HG02938 (cell line): Measurements from ENCODE around the gene HYOU1.
"Not testable (repeated sequence)": the region's sequence is repeated elsewhere in the genome, so short reads cannot be mapped to it uniquely, and the experiment has no call there.

ENCODE experiments used
- ATAC-seq: cut with Tn5 transposase; IDR thresholded peaks from one replicate; pipeline ENCODE4 v1.9.1; 2021; ENCODE audit warnings: mild to moderate bottlenecking, moderate library complexity; ENCODE audit not compliant: unreplicated experiment

The HYOU1 gene

DNA sequence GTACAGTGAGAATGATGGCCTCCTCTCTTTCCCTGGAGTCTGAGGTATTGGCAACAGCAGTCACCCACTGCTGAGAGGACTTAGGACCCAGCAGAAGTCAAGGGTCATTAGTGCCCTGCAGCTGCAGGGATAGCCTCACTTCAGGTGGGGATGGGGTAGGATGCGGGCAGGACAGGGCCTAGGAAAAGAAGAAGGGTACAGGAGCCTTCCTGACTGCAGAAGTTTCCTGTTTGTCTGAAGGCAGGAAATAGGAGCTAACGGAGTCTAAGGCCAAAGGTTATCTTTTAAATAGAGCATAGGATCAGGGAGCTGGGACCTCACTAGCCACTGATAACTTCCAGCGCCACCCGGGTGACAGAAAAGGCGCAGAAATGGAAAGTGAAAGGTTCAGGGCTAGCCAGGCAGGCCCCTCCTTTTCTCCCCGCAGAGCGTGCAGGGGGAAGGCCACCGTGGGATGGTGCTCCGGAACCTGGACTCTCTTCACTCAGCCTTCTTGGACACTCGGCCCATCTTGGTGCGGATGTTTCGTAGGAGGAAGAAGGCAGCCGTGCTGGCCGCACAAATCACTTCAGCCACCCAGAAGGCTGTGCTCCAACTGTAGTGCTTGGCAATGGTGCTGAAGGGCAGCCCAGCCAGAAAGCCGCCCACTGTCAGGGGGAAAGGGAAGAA, 32.4 kb downstream of the HYOU1 start:
- no peak for ATAC-seq

DNA sequence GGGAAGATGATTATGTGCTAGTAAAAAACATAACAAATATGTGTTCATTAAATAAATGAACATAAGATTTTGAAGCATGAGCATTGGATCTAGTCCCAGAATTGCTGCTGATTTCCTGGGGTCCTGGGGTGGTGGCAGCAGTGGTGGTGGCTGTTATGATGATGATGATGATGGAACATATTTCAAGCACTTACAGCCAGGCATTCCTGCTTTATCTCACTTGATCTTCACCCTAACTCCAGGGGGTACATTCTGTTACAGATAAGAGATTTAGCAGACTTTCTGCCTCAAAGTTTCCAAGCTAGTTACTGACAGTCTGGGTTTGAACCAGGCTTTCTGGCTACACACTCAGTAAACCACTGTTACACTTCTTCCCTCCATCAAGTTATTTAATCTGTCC, 33.3 kb downstream of the HYOU1 start:
- ATAC-seq, result no peak

DNA sequence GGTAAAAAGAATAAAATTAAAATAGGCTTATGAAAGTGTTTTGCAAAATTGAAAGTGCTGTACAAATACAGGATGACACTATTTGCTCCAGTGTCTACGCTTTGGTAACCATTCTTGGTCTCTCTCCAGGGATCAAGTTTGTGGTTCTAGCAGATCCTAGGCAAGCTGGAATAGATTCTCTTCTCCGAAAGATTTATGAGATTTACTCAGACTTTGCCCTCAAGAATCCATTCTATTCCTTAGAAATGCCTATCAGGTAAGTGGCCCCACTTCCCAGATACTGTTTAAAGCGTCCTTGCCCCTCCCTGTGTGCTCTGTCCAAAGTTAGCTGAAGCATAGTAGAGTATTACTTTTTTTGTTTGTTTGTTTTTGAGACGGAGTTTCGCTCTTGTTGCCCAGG, 35.4 kb downstream of the HYOU1 start:
- no peak for ATAC-seq

DNA sequence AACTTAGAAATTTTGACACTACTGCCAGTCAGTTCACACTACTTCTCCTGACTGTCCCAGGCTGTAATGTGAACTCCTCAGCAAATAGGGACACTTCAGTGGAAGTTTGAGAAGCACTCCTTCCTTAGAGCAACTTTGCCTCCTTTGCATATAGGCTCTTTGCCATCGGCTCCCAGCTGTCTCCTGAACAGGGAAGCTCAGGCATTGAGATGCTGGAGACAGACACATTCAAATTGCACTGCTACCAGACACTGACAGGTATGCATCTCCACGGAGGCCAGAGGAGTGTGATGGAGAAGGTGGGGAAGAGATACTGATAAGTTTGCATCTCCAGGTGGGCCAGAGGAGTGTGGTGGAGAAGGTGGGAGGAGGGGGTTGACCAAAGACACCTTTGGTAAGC, 37.0 kb downstream of the HYOU1 start:
- ATAC-seq, result no peak

DNA sequence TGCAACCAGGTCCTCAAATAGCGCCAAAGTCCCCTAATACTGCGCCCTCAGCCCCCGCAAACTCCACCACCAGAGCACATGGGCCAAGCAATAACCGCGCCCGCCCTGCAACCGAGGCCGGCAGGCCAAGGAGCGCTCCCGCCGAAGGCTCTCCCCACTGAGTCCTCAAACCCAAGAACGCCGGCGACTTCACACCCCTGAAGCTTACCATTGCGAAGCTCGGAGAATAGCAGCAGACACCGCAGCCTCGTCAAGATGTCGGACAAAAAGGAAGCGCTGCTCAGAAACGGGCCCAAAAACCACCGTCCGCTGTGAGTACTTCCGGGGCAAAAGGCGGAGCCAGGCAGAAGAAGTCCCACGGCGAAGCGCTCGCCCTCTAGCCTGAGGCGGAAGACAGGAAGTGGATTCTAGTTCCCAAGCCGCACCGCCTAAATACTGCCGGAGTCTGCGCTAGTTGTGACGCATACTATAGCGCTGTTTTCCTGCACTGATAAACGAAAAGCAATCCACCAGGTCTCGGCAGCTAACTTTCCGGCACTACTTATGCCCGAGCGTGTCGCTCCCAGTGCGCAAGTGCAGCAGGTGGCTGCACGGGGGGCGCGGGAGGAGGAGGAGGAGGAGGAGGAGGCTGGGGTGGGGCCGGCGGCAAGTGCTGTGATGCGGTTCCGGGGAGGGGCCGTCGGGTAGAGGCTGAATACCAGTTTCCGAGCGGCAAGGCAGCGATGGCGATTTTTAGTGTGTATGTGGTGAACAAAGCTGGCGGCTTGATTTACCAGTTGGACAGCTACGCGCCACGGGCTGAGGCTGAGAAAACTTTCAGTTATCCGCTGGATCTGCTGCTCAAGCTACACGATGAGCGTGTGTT, 38.7 kb downstream of the HYOU1 start, which contains the start of the genes RPS25 and TRAPPC4:
Gene RPS25 (minus strand): TSS at position 270 of the 865 bp plus-strand sequence. CDS start 59 bp downstream, at position 211.
Gene TRAPPC4 (plus strand): TSS at position 693 of the 865 bp plus-strand sequence. CDS start 30 bp downstream, at position 723.
- ATAC-seq, result peak; percentile 90

DNA sequence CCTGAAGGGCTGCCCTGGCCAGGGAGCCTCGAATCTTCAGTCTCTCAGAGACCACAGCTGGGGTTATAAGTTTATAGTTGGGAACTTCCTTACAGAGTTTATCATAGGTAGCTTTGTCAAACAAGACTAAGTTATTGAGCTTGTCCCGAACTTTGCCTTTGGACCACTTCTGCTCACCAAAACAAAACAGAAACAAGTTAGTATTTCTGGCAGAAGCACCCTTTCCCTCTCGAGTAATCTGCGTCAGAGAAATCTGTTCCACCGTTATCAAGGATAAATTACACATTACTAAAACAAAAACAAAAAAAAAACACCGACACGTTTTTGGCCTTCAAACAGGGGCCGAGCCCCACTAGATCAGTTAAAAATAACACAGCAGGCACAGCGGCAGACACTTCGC, 39.6 kb downstream of the HYOU1 start:
- not testable (repeated sequence) for ATAC-seq

DNA sequence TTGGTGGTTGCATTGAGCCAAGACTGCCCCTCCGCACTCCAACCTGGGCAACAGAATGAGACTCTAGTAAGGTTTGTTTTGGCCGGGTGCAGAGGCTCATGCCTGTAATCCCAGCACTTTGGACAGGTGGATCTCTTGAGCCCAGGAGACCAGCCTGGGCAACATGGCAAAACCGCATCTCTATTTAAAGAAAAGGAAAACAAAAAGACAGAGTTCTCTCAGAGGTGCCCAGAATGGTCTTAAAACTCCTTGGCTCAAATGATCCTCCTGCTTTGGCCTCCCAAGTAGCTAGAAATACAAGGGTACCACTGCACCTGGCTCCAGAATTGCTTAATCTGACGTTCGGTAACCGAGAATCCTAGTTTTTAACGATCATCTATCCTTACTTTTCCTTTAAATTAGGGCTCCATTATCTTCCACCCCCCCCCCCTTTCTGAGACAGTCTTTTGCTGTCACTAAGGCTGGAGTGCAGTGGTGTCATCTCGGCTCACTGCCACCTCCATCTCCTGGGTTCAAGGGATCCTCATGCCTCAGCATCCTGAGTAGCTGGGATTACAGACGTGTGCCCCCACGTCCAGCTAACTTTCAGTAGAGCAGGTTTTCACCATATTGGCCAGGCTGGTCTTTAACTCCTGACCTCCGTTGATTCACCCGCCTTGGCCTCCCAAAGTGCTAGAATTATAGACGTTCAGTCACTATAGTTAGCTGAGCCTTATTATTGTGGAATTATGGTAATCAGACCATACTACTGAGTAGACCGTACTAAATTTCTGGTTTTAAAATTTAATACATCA, 40.6 kb downstream of the HYOU1 start:
- ATAC-seq, result no peak

DNA sequence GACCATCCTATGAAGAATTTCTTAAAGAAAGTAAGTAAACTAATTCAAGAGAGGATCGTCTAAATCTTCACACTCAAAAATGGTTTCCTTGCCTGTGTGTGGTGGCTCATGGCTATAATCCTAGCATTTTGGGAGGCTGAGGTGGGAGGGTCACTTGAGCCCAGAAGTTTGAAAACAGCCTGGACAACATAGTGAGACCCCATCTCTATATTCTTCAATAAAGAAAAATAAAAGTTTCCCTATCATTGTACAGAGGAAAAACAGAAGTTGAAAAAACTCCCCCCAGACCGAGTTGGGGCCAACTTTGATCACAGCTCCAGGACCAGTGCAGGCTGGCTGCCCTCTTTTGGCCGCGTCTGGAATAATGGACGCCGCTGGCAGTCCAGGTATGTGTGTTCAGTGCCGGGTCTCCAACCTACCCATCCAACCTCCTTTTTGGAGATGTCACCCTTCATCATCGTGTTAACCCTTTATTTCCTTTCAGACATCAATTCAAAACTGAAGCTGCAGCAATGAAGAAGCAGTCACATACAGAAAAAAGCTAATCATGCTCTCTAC, 41.9 kb downstream of the HYOU1 start:
- ATAC-seq, result no peak

DNA sequence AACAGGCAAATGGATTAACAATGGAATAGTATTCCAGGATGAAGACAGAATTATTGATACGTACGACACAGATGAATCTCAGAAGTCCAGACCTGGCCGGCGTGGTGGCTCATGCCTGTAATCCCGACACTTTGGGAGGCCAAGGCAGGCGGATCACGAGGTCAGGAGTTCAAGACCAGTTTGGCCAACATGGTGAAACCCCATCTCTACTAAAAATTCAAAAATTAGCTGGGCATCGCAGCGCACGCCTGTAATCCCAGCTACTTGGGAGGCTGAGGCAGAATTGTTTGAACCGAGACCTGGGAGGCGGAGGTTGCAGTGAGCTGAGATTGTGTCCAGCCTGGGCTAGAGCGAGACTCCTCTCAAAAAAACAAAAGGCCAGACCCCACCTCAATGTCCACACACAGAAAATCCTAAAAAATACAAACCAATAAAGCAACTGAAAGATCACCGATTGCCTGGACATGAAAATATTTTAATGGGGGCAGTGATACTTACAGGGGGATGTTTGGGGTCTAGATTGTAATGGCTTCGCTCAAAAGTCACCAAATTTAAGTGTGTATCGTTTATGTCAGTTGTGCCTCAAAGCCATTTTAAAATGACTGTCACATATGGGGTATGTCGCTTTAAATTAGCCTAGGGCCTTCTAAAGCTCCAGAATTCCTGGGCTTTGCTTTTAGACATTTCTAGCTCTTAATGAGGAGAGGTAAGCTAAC, 42.6 kb downstream of the HYOU1 start:
- ATAC-seq, result no peak

DNA sequence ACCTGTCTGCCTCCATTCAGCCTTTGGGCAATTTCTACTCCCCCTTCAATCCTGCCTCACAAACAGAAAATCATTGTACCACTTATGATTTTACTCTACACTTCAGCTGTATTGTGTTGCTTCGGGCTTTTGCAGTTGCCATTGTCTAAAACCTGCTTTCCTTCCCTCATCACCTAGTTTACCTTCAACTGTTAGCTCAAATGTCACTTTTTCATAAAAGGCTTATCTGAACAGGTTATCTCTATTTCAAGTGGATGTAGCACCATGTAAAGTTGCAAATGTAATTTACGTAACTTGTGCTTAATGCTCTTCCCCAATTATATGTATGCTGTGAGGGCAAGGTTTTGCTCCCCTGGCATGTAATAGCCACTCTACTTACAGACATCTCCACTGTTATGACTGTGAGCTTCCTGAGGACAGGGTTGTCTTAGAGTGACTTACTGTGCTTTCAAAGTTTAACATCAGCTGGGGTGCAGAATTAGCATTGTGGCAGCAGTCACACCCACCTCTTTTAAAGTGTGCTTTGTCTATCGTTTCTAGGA, 44.3 kb downstream of the HYOU1 start:
- no peak for ATAC-seq

DNA sequence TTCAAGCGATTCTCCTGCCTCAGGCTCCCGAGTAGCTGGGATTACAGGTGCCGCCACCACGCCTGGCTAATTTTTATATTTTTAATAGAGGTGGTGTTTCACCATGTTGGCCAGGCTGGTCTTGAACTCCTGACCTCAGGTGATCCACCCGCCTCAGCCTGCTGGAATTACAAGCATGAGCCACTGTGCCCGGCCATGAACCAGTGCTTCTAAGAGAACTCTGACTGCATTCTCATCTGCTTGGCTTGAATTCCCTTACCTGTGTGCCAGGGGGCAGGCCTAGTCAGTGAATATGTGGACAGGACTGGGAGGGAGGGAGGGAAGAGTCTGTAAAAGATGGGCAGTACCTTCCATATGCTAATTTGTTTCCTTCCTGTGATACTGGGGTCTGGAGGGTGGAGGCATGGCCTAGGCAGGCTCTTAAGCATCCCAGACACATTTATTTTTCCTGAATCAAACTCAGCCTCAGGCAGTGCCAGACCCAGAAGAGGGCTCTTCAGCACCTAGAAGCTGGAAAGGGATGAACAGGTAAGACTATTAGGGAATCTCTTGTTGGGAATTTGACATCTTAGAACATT, 45.4 kb downstream of the HYOU1 start:
- no peak for ATAC-seq

DNA sequence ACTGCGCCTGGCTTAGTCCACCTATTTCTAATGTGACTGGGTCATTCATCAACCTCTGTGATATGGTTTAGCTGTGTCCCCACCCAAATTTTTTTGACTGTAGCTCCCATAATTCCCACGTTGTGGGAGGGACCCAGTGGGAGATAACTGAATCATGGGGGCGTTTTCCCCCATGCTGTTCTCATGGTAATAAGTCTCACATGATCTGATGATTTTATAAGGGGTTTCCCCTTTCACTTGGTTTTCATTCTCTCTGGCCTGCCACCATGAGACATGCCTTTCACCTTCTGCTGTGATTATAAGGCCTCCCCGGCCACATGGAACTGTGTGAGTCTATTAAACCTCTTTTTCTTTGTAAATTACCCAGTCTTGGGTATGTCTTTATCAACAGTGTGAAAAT, 50.3 kb downstream of the HYOU1 start:
- no peak for ATAC-seq

DNA sequence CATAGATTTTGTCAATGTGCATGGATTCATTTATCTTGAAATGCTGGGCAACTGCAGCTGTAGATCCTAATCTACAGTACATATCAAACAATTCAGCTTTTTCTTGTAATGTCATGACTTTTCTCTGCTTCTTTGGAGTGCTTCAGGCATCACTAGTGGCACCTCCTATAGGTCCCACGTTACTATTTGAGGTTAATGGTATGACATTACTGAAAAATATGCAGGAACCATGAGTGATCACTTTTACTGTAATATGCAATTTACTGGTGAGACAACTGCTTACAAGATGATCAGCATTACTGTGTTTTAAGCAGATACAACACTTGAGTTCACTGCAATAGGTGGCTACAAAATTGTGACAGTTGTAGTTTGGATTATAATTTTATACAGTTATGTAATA, 56.1 kb downstream of the HYOU1 start:
- no peak for ATAC-seq

DNA sequence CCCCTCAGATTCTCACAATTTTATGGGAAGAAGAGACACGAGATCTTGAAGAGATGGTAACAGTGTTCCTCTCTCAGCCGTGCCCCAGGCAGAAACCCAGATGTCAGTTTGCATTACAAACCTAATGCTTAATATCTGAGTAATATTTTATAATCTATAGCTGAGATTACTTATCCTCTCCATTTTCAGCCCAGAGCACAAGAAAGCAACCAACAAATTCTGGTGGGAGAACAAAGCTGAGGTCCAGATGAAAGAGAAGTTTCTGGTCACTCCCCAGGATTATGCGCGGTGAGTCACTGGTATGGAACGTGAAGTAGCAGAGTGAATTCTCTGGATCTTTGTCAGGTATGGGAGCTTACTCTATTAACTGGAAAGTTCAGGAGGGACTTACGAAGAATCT, 58.2 kb downstream of the HYOU1 start:
- no peak for ATAC-seq

DNA sequence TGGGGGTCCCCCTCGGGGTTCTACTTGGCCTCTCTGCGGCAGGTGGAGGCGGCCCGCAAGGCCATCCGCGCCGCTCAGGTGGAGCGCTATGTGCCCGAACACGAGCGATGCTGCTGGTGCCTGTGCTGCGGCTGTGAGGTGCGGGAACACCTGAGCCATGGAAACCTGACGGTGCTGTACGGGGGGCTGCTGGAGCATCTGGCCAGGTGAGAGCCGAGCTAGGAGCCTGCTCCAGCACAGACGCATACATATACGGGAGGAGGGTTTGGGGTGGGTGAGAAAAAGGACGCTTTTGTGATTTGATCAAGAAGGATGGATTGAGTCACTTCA, 58.7 kb downstream of the HYOU1 start:
- peak; percentile 26 for ATAC-seq

DNA sequence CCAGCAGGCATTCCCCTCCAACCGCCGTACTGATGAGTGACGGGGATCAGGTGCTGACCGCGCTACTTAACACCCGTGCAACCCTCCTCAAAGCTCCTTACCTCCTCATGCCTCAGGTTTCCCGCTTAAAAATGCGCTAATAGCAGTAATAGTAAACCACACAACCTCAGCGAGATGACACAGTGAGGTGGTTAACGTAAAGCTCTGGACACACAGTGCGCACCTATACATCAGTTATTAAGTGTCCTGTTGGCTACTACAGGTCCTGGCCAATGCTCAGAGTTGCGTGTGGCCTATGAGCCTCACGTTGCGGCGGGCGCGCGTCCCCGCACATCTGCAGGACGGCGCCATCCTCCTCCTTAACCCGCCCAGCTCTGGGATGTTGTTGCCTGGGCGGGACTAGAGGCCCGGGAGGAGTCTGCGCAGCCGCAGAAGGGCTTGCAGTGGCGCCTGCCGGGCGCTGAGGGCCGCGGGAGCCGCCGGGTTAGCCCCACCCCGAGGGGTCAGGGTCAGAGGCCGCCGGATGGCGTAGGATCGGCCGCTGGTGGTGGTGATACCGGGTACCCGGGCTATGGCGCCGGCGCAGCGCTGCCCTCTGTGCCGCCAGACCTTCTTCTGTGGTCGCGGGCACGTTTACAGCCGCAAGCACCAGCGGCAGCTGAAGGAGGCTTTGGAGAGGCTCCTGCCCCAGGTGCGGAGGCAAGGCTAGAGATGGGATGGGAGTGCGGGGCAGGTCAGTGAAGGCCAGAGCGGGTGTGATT, 59.2 kb downstream of the HYOU1 start, which contains the start of gene CENATAC:
Gene CENATAC (plus strand): TSS at position 512 of the 761 bp plus-strand sequence. CDS start 60 bp downstream, at position 572.
- peak; percentile 83 for ATAC-seq

DNA sequence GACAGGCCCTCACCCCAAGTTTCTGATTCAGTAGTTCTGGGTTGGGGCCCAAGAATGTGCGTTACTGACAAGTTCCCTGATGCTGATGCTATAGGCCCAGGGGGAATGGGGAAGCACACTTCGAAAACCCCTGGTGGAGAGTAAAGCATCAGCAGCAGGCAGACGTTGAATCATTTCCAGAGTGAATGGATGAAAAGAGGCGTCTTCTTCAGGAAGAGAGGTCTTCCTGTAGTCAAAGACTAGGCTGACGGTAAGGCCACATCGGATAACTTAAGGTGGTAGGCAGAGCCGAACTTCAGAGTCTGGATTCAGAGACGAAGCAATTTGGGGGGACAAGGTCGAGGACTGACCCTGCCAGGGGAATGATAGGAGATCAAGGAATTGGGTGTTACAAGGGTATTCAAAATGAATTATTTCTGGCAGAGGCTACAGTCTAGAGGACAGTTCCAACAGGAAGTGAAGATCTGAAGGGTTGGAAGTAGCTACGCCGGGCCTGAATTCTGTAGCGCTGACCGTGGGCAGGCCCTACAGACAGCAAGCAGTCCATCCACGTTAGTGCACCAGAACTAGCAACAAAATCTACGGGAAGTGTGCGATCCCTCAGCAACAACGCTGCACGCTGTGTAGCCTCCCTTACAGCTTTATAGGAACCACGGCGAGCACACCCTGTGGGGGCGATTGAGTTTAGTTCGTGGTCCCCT, 59.9 kb downstream of the HYOU1 start:
- peak; percentile 9 for ATAC-seq
